ENCODE data around the gene COP1. TPM values are rescaled to one million over a fixed set of nuclear protein-coding genes. Genes with fewer than 3 reads are reported as not detected.
"Not testable (repeated sequence)": the region's sequence is repeated elsewhere in the genome, so short reads cannot be mapped to it uniquely, and the experiment has no call there.

Gene COP1
- total and polyA plus RNA-seq, 10 of the 15 experiments (the other 5 are each of a cell fraction or from before 2014, with no cell fraction given), result 17.7 to 49.9 (median 38.7) TPM

DNA sequence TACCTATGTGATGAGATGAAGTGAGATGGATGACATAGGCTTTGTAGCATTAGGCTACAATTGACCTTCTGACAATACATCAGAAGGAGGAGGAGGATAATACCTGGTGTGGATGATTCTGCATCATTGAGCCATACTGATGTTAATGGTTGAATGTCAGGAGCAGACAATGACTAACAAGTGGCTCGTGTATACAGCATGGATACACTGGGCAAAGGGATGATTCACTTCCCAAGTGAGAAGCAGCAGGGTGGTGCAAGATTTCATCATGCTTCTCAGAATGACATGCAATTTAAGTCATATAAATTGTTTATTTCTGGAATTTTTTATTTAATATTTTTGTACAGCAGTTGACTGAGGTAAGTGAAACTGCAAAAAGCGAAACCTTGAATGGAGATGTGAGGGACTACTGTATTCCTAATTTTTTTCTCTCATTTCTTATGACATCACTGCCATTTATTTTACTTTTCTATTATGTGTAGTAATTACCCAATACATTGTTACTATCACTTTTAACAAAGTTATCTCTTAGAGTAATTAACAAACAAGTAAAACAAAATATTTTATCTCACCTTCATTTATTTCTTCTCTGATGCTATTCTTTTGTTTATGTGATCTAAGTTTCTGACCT lies 34.4 kb upstream of the COP1 start:
- intact Hi-C loops (cut with micrococcal nuclease; ENCODE audit: unreplicated experiment), result no loop called here
- no peak overlapping the region for H2AFZ ChIP-seq (ENCODE audit: control insufficient read depth, low read depth, low read length)
- no peaks in the 10 kb centered on the region for H3K79me2 ChIP-seq (ENCODE audit: control insufficient read depth, insufficient read depth, low read length)
- RAD21 ChIA-PET (ENCODE audit: unreplicated experiment), result no interaction called here
- no peak overlapping the region for H3K4me2 ChIP-seq (ENCODE audit: control insufficient read depth, insufficient read depth)
- no peak overlapping the region for H3K4me3 ChIP-seq
- no peaks in the 10 kb centered on the region for H4K20me1 ChIP-seq (ENCODE audit: control insufficient read depth, insufficient read depth)
- no peaks in the 10 kb centered on the region for H3K4me1 ChIP-seq (ENCODE audit: control insufficient read depth, insufficient read depth, low read length)
- no peaks in the 10 kb centered on the region for H3K27me3 ChIP-seq (replicated peaks in 1 of 2; ENCODE audit: control insufficient read depth in 2 of 2, insufficient read depth in 2 of 2, low read length in 1 of 2)
- FAIRE-seq (peak; percentile 18), ATAC-seq (no peak), DNase-seq (ENCODE audit: low read depth, low spot score) (no peak)
- in situ Hi-C loops (cut with MboI), result no loop called here
- H3K27ac ChIP-seq (ENCODE audit: control insufficient read depth, insufficient read depth), result no peak overlapping the region
- no peaks in the 10 kb centered on the region for H3K9me3 ChIP-seq (replicated peaks; ENCODE audit: control insufficient read depth, insufficient read depth, low read length)
- SMC1A ChIA-PET (ENCODE audit: uncharacterized antibody, unreplicated experiment), result no interaction called here
- CTCF ChIA-PET, result no interaction called here
- no peaks in the 10 kb centered on the region for H3K36me3 ChIP-seq (ENCODE audit: control insufficient read depth in 2 of 2, insufficient read depth in 2 of 2, low read length in 1 of 2)
- TF ChIP-seq CHD2 (IDR thresholded peaks at IDR 0.05; ENCODE audit: borderline replicate concordance, low read depth, low read length), result no peak
- TF ChIP-seq, protein P1, sequence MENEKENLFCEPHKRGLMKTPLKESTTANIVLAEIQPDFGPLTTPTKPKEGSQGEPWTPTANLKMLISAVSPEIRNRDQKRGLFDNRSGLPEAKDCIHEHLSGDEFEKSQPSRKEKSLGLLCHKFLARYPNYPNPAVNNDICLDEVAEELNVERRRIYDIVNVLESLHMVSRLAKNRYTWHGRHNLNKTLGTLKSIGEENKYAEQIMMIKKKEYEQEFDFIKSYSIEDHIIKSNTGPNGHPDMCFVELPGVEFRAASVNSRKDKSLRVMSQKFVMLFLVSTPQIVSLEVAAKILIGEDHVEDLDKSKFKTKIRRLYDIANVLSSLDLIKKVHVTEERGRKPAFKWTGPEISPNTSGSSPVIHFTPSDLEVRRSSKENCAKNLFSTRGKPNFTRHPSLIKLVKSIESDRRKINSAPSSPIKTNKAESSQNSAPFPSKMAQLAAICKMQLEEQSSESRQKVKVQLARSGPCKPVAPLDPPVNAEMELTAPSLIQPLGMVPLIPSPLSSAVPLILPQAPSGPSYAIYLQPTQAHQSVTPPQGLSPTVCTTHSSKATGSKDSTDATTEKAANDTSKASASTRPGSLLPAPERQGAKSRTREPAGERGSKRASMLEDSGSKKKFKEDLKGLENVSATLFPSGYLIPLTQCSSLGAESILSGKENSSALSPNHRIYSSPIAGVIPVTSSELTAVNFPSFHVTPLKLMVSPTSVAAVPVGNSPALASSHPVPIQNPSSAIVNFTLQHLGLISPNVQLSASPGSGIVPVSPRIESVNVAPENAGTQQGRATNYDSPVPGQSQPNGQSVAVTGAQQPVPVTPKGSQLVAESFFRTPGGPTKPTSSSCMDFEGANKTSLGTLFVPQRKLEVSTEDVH (IDR thresholded peaks at IDR 0.05; ENCODE audit: low read depth, partially characterized antibody), result no peak
- no peak for TF ChIP-seq JUND (IDR thresholded peaks at IDR 0.05; ENCODE audit: low read depth, low read length)
- no TSS peak for BruUV-seq (replicated peaks)
- 0% methylated on average over 2 of the region's 2 CpGs for WGBS (ENCODE audit: insufficient coverage, insufficient replicate concordance, low lambda C conversion rate, missing lambda C conversion rate)
- H3K9ac ChIP-seq (ENCODE audit: control insufficient read depth, insufficient read depth, low read length), result no peak overlapping the region
- POLR2A ChIA-PET, result no interaction called here

DNA sequence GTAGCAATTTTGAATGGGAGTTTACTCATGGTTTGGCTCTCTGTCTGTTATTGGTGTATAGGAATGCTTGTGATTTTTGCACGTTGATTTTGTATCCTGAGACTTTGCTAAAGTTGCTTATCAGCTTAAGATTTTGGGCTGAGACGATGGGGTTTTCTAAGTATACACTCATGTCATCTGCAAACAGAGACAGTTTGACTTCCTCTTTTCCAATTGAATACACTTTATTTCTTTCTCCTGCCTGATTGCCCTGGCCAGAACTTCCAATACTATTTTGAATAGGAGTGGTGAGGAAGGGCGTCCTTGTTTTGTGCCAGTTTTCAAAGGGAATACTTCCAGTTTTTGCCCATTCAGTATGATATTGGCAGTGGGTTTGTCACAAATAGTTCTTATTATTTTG lies 26.6 kb upstream of the COP1 start:
- POLR2A ChIA-PET; H4K20me1 ChIP-seq (ENCODE audit: control insufficient read depth, insufficient read depth); H3K9ac ChIP-seq (ENCODE audit: control insufficient read depth, insufficient read depth, low read length); BruUV-seq (replicated peaks); H3K4me3 ChIP-seq; H3K79me2 ChIP-seq (ENCODE audit: control insufficient read depth, insufficient read depth, low read length); H2AFZ ChIP-seq (ENCODE audit: control insufficient read depth, low read depth, low read length); H3K27me3 ChIP-seq (replicated peaks in 1 of 2; ENCODE audit: control insufficient read depth in 2 of 2, insufficient read depth in 2 of 2, low read length in 1 of 2); H3K27ac ChIP-seq (ENCODE audit: control insufficient read depth, insufficient read depth); RAD21 ChIA-PET (ENCODE audit: unreplicated experiment); FAIRE-seq; H3K9me3 ChIP-seq (replicated peaks; ENCODE audit: control insufficient read depth, insufficient read depth, low read length); H3K36me3 ChIP-seq (ENCODE audit: control insufficient read depth in 2 of 2, insufficient read depth in 2 of 2, low read length in 1 of 2); intact Hi-C loops (cut with micrococcal nuclease; ENCODE audit: unreplicated experiment); SMC1A ChIA-PET (ENCODE audit: uncharacterized antibody, unreplicated experiment); in situ Hi-C loops (cut with MboI); DNase-seq (ENCODE audit: low read depth, low spot score); ATAC-seq; H3K4me1 ChIP-seq (ENCODE audit: control insufficient read depth, insufficient read depth, low read length); H3K4me2 ChIP-seq (ENCODE audit: control insufficient read depth, insufficient read depth); CTCF ChIA-PET: not testable (repeated sequence)
- 0% methylated on average over 3 of the region's 3 CpGs for WGBS (ENCODE audit: insufficient coverage, insufficient replicate concordance, low lambda C conversion rate, missing lambda C conversion rate)
- TF ChIP-seq SPI1 (IDR thresholded peaks at IDR 0.05; ENCODE audit: borderline replicate concordance, insufficient read depth, low read depth, low read length), result peak; percentile 17; the same call in 1 of the 2 replicates
